OCI-LY1 (cell line): ENCODE measurements around the gene GRB7.

Experiments
- H2AFZ ChIP-seq: fragments of 200-600 bp; sonication (generic), shearing (Covaris generic); 2 replicates; pipeline ENCODE4 v1.6.0; 2014; ENCODE audit warnings: antibody characterized with exemption, mild to moderate bottlenecking, low read length
- H3F3A ChIP-seq: fragments of 200-600 bp; sonication (generic), shearing (Covaris generic); 2 replicates; pipeline ENCODE4 v1.6.0; 2014; ENCODE audit warnings: mild to moderate bottlenecking, antibody characterized with exemption, low read length, moderate library complexity; ENCODE audit not compliant: insufficient read depth
- H3K27ac ChIP-seq: fragments of 200-600 bp; sonication (generic); 2 replicates; pipeline ENCODE4 v1.5.1; 2014; ENCODE audit warnings: low read length, mixed run types, mild to moderate bottlenecking, low read depth; ENCODE audit not compliant: poor library complexity, severe bottlenecking
- H3K27me3 ChIP-seq: fragments of 200-600 bp; sonication (generic); 2 replicates; pipeline ENCODE4 v1.6.0; 2014; ENCODE audit warnings: antibody characterized with exemption, mild to moderate bottlenecking, low read length, moderate library complexity; ENCODE audit not compliant: insufficient read depth
- H3K36me3 ChIP-seq: fragments of 200-600 bp; sonication (generic); 2 replicates; pipeline ENCODE4 v1.6.1; 2014; ENCODE audit warnings: mild to moderate bottlenecking, antibody characterized with exemption, low read length, moderate library complexity, mixed read lengths; ENCODE audit not compliant: insufficient read depth
- H3K4me1 ChIP-seq: fragments of 200-600 bp; sonication (generic); 2 replicates; pipeline ENCODE4 v1.5.1; 2014; ENCODE audit warnings: mild to moderate bottlenecking, low read length, moderate library complexity; ENCODE audit not compliant: insufficient read depth, severe bottlenecking
- H3K4me2 ChIP-seq: fragments of 200-600 bp; sonication (generic), shearing (Covaris generic); 2 replicates; pipeline ENCODE4 v1.6.1; 2014; ENCODE audit warnings: low read length
- H3K4me3 ChIP-seq: fragments of 200-600 bp; sonication (generic); 2 replicates; pipeline ENCODE4 v1.5.1; 2014; ENCODE audit warnings: low read length, low read depth, mild to moderate bottlenecking, mixed read lengths; ENCODE audit not compliant: poor library complexity, severe bottlenecking
- H3K79me2 ChIP-seq: fragments of 200-600 bp; shearing (Covaris generic); 2 replicates; pipeline ENCODE4 v1.6.1; 2016; ENCODE audit warnings: mixed run types, low read length, mixed read lengths; ENCODE audit not compliant: insufficient read depth
- H3K9ac ChIP-seq: fragments of 200-600 bp; sonication (generic), shearing (Covaris generic); 2 replicates; pipeline ENCODE4 v1.6.1; 2014; ENCODE audit warnings: mild to moderate bottlenecking, low read length, mixed read lengths
- H3K9me2 ChIP-seq: fragments of 200-600 bp; sonication (generic), shearing (Covaris generic); 2 replicates; pipeline ENCODE4 v1.6.1; 2014; ENCODE audit warnings: low read depth, mild to moderate bottlenecking, low read length, mixed read lengths
- H3K9me3 ChIP-seq: fragments of 200-600 bp; shearing (Covaris generic); 2 replicates; pipeline ENCODE4 v1.6.1; 2014; ENCODE audit warnings: low read length, mixed read lengths
- H4K20me1 ChIP-seq: fragments of 200-600 bp; sonication (generic), shearing (Covaris generic); 2 replicates; pipeline ENCODE4 v1.6.0; 2016; ENCODE audit warnings: mild to moderate bottlenecking, low read length; ENCODE audit not compliant: insufficient read depth
- CTCF ChIP-seq: fragments of 200-600 bp; sonication (generic), shearing (Covaris generic); IDR thresholded peaks from 2 replicates; pipeline ENCODE4 v1.5.1; 2017; ENCODE audit warnings: mild to moderate bottlenecking, antibody characterized with exemption, low read length, moderate library complexity, mixed read lengths
- EZH2 ChIP-seq: fragments of 200-600 bp; sonication (generic), shearing (Covaris generic); IDR thresholded peaks from 2 replicates; pipeline ENCODE4 v1.8.0; 2017; ENCODE audit warnings: borderline replicate concordance, mixed run types, mild to moderate bottlenecking, antibody characterized with exemption, low read length, moderate library complexity, mixed read lengths

Gene GRB7

GRCh38 chr17:39791111-39791992, 53.6 kb downstream of the GRB7 start:
- Histone ChIP-seq H2AFZ (no peak overlapping the region), H3K27ac (peak overlapping the region; percentile 99), H3F3A (peaks cover 16% of the 10 kb centered on the region), H3K9me2 (no peaks in the 10 kb centered on the region), H3K4me1 (peaks cover 75% of the 10 kb centered on the region), H3K4me2 (no peak overlapping the region), H3K9me3 (no peaks in the 10 kb centered on the region), H3K79me2 (peaks cover 6% of the 10 kb centered on the region; the same call in 1 of the 2 replicates), H3K4me3 (no peak overlapping the region), H4K20me1 (no peaks in the 10 kb centered on the region), H3K9ac (no peak overlapping the region; the same call in 1 of the 2 replicates), H3K36me3 (peaks cover 68% of the 10 kb centered on the region), H3K27me3 (no peaks in the 10 kb centered on the region)
- TF ChIP-seq CTCF (no peak), EZH2 (no peak)

- peak overlapping the region; percentile 57 for H3K4me2 ChIP-seq
- H4K20me1 ChIP-seq, result no peaks in the 10 kb centered on the region
- H3K9ac ChIP-seq, result peak overlapping the region; percentile 72
- H3K36me3 ChIP-seq, result peaks cover 55% of the 10 kb centered on the region
- H3K9me2 ChIP-seq, result no peaks in the 10 kb centered on the region
- peak overlapping the region; percentile 99 for H3K27ac ChIP-seq
- peak overlapping the region; percentile 20 for H3K4me3 ChIP-seq
- no peaks in the 10 kb centered on the region for H3K27me3 ChIP-seq
- H3K9me3 ChIP-seq, result no peaks in the 10 kb centered on the region
- peaks cover 16% of the 10 kb centered on the region for H3F3A ChIP-seq
- no peak overlapping the region for H2AFZ ChIP-seq
- peaks cover 72% of the 10 kb centered on the region for H3K4me1 ChIP-seq
- TF ChIP-seq EZH2 (no peak), CTCF (no peak)
- H3K79me2 ChIP-seq, result peaks cover 6% of the 10 kb centered on the region; the same call in 1 of the 2 replicates
These were observed 54.9 kb downstream of the GRB7 start for GRCh38 chr17:39792526-39793221.

- Histone ChIP-seq H3K27me3 (no peaks in the 10 kb centered on the region), H3K9me2 (no peaks in the 10 kb centered on the region), H3K4me1 (peaks cover 72% of the 10 kb centered on the region), H2AFZ (no peak overlapping the region), H3K36me3 (peaks cover 48% of the 10 kb centered on the region), H4K20me1 (no peaks in the 10 kb centered on the region), H3K27ac (peak overlapping the region; percentile 99), H3K4me2 (peak overlapping the region; percentile 57), H3K79me2 (peaks cover 5% of the 10 kb centered on the region; the same call in 1 of the 2 replicates), H3F3A (peaks cover 16% of the 10 kb centered on the region), H3K9me3 (no peaks in the 10 kb centered on the region), H3K9ac (peak overlapping the region; percentile 72), H3K4me3 (peak overlapping the region; percentile 20)
- no peak for TF ChIP-seq EZH2
- no peak for TF ChIP-seq CTCF
These were observed 55.6 kb downstream of the GRB7 start for GRCh38 chr17:39793301-39793872.
